Tibial artery (tissue), 4 donors: ENCODE results near the gene RYR2.

Experiments used
- DNase-seq, 2 donors: peaks; one replicate each; pipeline ENCODE4 v3.0.0-alpha.2; 2019
- H3K27ac ChIP-seq, 2 donors: fragments of 200-600 bp; sonication (generic) in 1 of 2; 1 replicate in 1 of 2; 2 replicates in 1 of 2; pipeline ENCODE4 v1.5.1; 2018 to 2019; ENCODE audit warnings: mild to moderate bottlenecking in 1 of 2
- H3K27me3 ChIP-seq, 2 donors: fragments of 200-600 bp; sonication (generic) in 1 of 2; one replicate each; pipeline versions ENCODE4 v1.5.1 to v1.6.0; 2016 to 2019
- H3K36me3 ChIP-seq, 3 donors: fragments of 200-600 bp; sonication (generic) in 2 of 3; one replicate each; pipeline ENCODE4 v1.5.1; 2016 to 2019; ENCODE audit warnings: mild to moderate bottlenecking in 2 of 3
- H3K4me1 ChIP-seq, 4 donors: fragments of 200-600 bp; sonication (generic) in 2 of 4; 1 replicate in 3 of 4; 2 replicates in 1 of 4; pipeline ENCODE4 v1.5.1; 2016 to 2019
- H3K4me3 ChIP-seq, 2 donors: fragments of 200-600 bp; sonication (generic) in 1 of 2; 1 replicate in 1 of 2; 2 replicates in 1 of 2; pipeline ENCODE4 v1.5.1; 2018 to 2019; ENCODE audit warnings: mild to moderate bottlenecking in 2 of 2
- H3K9me3 ChIP-seq, 3 donors: fragments of 200-600 bp; sonication (generic) in 1 of 3; one replicate each; pipeline ENCODE4 v1.5.1; 2016 to 2019
- intact Hi-C: fragments of 100-400 bp; cut with DNase I; formaldehyde crosslinking; loops from one replicate; pipeline ENCODE4 v1.15.0; 2023; ENCODE audit warnings: low total_unique reads
- TF ChIP-seq, protein P1 (sequence below), 2 experiments: fragments of 200-600 bp in 1 of 2; fragments of 450-650 bp in 1 of 2; IDR thresholded peaks; one replicate each; pipeline ENCODE4 v1.5.1; 2017 to 2019; ENCODE audit warnings: antibody characterized with exemption in 2 of 2, mild to moderate bottlenecking in 1 of 2, moderate library complexity in 1 of 2

Gene RYR2

DNA sequence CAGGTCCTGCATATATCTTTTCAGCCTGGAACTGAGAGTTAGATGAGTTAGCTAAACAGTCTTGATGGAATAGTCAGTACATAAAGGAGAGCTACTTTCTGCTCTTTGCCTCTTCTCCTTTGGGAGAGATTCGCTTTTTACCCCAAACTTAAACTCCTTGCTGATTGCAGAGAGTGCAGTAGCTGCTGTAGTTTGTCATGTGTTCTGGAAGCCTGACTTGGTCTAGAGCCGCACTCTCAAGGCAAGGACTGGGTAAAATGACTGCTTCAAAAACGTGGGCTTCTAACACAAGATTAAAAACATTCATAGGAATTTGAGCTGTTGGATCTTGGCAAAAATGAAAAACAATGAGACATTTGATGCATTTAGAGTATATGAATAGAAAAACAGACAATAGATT, 351.6 kb downstream of the RYR2 start:
- DNase-seq: no peak
- TF ChIP-seq, protein P1, sequence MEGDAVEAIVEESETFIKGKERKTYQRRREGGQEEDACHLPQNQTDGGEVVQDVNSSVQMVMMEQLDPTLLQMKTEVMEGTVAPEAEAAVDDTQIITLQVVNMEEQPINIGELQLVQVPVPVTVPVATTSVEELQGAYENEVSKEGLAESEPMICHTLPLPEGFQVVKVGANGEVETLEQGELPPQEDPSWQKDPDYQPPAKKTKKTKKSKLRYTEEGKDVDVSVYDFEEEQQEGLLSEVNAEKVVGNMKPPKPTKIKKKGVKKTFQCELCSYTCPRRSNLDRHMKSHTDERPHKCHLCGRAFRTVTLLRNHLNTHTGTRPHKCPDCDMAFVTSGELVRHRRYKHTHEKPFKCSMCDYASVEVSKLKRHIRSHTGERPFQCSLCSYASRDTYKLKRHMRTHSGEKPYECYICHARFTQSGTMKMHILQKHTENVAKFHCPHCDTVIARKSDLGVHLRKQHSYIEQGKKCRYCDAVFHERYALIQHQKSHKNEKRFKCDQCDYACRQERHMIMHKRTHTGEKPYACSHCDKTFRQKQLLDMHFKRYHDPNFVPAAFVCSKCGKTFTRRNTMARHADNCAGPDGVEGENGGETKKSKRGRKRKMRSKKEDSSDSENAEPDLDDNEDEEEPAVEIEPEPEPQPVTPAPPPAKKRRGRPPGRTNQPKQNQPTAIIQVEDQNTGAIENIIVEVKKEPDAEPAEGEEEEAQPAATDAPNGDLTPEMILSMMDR (IDR thresholded peaks at IDR 0.05): no peak
- Histone ChIP-seq H3K4me3 (no peak overlapping the region), H3K27me3 (no peaks in the 10 kb centered on the region), H3K9me3 (no peaks in the 10 kb centered on the region), H3K27ac (no peak overlapping the region), H3K36me3 (peaks cover 0 to 19% (median 0%) of the 10 kb centered on the region in 3 donors), H3K4me1 (peaks cover 0 to 12% (median 0%) of the 10 kb centered on the region in 4 donors)
- intact Hi-C loops: loop anchor here (10.0 kb wide), 1 partner anchor 639 kb away; no protein-coding TSS in a partner anchor

DNA sequence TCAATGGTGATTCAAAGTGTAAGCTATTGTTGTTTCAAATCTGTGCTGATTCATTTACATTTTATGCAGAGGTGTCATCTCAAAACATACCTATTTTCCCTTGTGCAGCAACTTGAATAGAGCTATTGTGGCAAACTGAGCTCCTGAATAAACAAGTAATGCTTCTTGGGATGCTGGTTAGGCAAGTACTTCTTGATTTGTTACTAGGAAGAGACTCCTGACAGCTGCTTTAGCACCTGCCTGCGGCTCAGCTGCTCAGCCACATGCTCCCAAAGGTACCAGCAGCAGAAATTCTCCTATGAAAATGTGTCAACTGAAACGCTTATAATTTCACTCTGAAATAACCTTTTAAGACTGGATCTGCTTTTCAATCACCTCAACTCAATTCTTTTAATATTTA, 352.3 kb downstream of the RYR2 start:
- intact Hi-C loops: loop anchor here (10.0 kb wide), 1 partner anchor 639 kb away; no protein-coding TSS in a partner anchor
- peaks cover 0 to 12% (median 0%) of the 10 kb centered on the region in 4 donors for H3K4me1 ChIP-seq
- no peaks in the 10 kb centered on the region for H3K27me3 ChIP-seq
- DNase-seq: no peak
- H3K36me3 ChIP-seq: peaks cover 0 to 22% (median 0%) of the 10 kb centered on the region in 3 donors
- no peak overlapping the region for H3K4me3 ChIP-seq
- TF ChIP-seq, protein P1 (IDR thresholded peaks at IDR 0.05): no peak
- H3K27ac ChIP-seq: no peak overlapping the region
- H3K9me3 ChIP-seq: no peaks in the 10 kb centered on the region

- H3K4me1 ChIP-seq: no peaks in the 10 kb centered on the region
- intact Hi-C loops: loop anchor here (10.0 kb wide), 1 partner anchor 642 kb away; no protein-coding TSS in a partner anchor
- H3K4me3 ChIP-seq: no peak overlapping the region
- no peak for DNase-seq
- TF ChIP-seq, protein P1 (IDR thresholded peaks at IDR 0.05): no peak
- H3K27me3 ChIP-seq: no peaks in the 10 kb centered on the region
- H3K27ac ChIP-seq: no peak overlapping the region
- H3K9me3 ChIP-seq: no peaks in the 10 kb centered on the region
- peaks cover 0 to 27% (median 0%) of the 10 kb centered on the region in 3 donors for H3K36me3 ChIP-seq
Measured at GRCh38 chr1:237396426-237396825, 354.4 kb downstream of the RYR2 start.

DNA sequence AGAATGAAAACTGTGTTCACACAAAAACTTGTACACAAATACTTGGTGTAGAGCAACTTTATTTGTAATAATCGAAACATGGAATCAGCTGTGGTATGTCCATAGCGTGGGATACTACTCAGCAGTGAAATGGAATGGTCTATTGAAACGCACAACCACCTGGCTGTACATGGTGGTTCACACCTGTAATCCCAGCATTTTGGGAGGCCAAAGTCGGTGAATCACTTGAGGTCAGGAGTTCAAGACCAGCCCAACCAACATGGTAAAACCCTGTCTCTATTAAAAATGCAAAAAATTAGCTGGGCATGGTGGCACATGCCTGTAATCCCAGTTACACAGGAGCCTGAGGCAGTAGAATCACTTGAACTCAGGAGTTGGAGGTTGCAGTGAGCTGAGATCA, 356.8 kb downstream of the RYR2 start:
- H3K9me3 ChIP-seq: no peaks in the 10 kb centered on the region
- no peak for DNase-seq
- H3K4me3 ChIP-seq: no peak overlapping the region
- H3K27ac ChIP-seq: no peak overlapping the region
- H3K4me1 ChIP-seq: no peaks in the 10 kb centered on the region
- H3K36me3 ChIP-seq: peaks cover 0 to 30% (median 0%) of the 10 kb centered on the region in 3 donors
- intact Hi-C loops: loop anchor here (10.0 kb wide), 1 partner anchor 644 kb away; no protein-coding TSS in a partner anchor
- TF ChIP-seq, protein P1 (IDR thresholded peaks at IDR 0.05): no peak
- no peaks in the 10 kb centered on the region for H3K27me3 ChIP-seq

- TF ChIP-seq, protein P1 (IDR thresholded peaks at IDR 0.05): no peak
- intact Hi-C loops: no loop called here
- Histone ChIP-seq H3K9me3 (no peaks in the 10 kb centered on the region), H3K36me3 (peaks cover 0 to 8% (median 0%) of the 10 kb centered on the region in 3 donors), H3K27ac (no peak overlapping the region), H3K4me1 (no peaks in the 10 kb centered on the region), H3K4me3 (no peak overlapping the region), H3K27me3 (no peaks in the 10 kb centered on the region)
- DNase-seq: no peak
Measured at GRCh38 chr1:237405912-237406311, 363.9 kb downstream of the RYR2 start.

DNA sequence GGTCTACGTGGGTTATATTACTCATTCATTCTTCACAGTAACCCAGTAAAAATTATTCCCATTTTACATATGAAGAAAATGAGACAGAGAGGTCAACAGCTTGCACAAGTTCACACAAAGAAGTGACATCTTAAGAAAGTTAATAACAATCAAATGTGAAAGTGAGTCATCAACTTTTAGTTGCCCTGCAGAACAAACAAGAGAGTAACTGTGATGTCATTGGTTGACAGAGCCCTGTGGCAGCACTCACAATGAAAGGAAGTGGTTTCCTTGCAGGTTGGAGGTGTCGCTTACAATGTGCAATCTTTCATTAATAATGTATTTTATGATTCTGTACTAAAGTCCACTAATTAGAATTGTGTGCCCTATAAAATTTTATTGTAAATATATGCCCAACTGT, 369.6 kb downstream of the RYR2 start:
- intact Hi-C loops: no loop called here

More for the DNA sequence above, 369.6 kb downstream of the RYR2 start:
- Histone ChIP-seq H3K27me3 (no peaks in the 10 kb centered on the region), H3K9me3 (no peaks in the 10 kb centered on the region), H3K4me3 (no peak overlapping the region), H3K27ac (no peak overlapping the region), H3K4me1 (no peaks in the 10 kb centered on the region), H3K36me3 (peaks cover 0 to 1% (median 0%) of the 10 kb centered on the region in 3 donors)
- DNase-seq: no peak
- TF ChIP-seq, protein P1 (IDR thresholded peaks at IDR 0.05): no peak
